NCI-H524 (cell line): Measurements from ENCODE around the gene FGD1.
"Not testable (repeated sequence)": the region's sequence is repeated elsewhere in the genome, so short reads cannot be mapped to it uniquely, and the experiment has no call there.

Experiments
- DNase-seq, 2 experiments: peaks; one replicate each; lab custom pipeline; 2025; lab: John Stamatoyannopoulos, UW

FGD1 gene

GRCh38 chrX:54495814-54496516 is at the start of gene FGD1:
FGD1 (minus strand) TSS chrX:54496234; CDS start chrX:54495432, 802 bp downstream.
- DNase-seq, result peak; percentile 36 to 71

GRCh38 chrX:54542239-54542638 is 46.2 kb upstream of the FGD1 start:
- DNase-seq, result not testable (repeated sequence)

- DNase-seq, result no peak
Measured at GRCh38 chrX:54540289-54540688, 44.3 kb upstream of the FGD1 start.

- no peak for DNase-seq
Measured at GRCh38 chrX:54534271-54534670, 38.2 kb upstream of the FGD1 start.

- no peak for DNase-seq
Measured at GRCh38 chrX:54530357-54530900, 34.4 kb upstream of the FGD1 start.

GRCh38 chrX:54529552-54530356 is 33.7 kb upstream of the FGD1 start, which contains the start of gene GNL3L:
GNL3L (plus strand) TSS chrX:54530219; CDS start chrX:54532567, 2,348 bp downstream.
- peak; percentile 89 to 93 for DNase-seq

- DNase-seq, result peak; percentile 86 to 88
Measured at GRCh38 chrX:54529151-54529550, 33.1 kb upstream of the FGD1 start.

- DNase-seq, result no peak
Measured at GRCh38 chrX:54509400-54509799, 13.4 kb upstream of the FGD1 start.

- no peak for DNase-seq
Measured at GRCh38 chrX:54496936-54497335, 902 bp upstream of the FGD1 start.

GRCh38 chrX:54496517-54496852 is 451 bp upstream of the FGD1 start:
- DNase-seq, result no peak

- peak in 1 of 2 experiments; percentile 25 for DNase-seq
Measured at GRCh38 chrX:54494989-54495813, 833 bp downstream of the FGD1 start.

- no peak for DNase-seq
Measured at GRCh38 chrX:54494166-54494988, 1.7 kb downstream of the FGD1 start.

GRCh38 chrX:54492340-54492739 is 3.7 kb downstream of the FGD1 start:
- no peak for DNase-seq

GRCh38 chrX:54489819-54490218 is 6.2 kb downstream of the FGD1 start:
- DNase-seq, result not testable (repeated sequence)

GRCh38 chrX:54484666-54485065 is 11.4 kb downstream of the FGD1 start:
- no peak for DNase-seq

- DNase-seq, result no peak
Measured at GRCh38 chrX:54483946-54484345, 12.1 kb downstream of the FGD1 start.

GRCh38 chrX:54482839-54483593 is 13.0 kb downstream of the FGD1 start:
- DNase-seq, result no peak

GRCh38 chrX:54479136-54480111 is 16.6 kb downstream of the FGD1 start:
- peak; percentile 86 to 93 for DNase-seq
